Measurements from ENCODE around the gene TMEM43.
A peak's percentile ranks its signal among the peaks of the same experiment; 100 is the strongest.

TMEM43 gene

DNA sequence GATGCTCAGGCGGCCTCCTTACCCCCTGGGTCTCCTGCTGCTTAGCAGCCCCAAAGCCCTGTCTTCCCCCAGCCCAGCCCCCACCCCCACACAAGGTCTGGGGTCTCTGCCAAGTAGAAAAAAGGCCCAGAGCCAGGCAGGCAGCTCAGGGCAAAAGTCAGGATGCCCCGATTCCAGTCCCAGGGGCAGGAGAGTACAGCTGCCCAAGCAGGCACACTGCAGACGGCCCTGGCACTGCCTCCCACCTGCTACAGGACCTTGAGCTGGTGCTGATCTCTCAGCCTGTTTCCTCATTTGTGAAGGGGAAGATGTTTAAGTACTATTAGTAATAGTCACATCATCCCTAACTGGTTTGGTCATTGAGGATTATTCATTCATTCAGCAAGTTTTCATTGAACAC, 12.6 kb downstream of the TMEM43 start:
- DNase-seq (ENCODE audit: low read depth, low spot score) = no peak

GRCh38 chr3:14138109-14138877, 13.4 kb downstream of the TMEM43 start:
- no peak for DNase-seq (ENCODE audit: low read depth, low spot score)

GRCh38 chr3:14138878-14139655, 14.2 kb downstream of the TMEM43 start:
- DNase-seq (ENCODE audit: low read depth, low spot score) = no peak

DNA sequence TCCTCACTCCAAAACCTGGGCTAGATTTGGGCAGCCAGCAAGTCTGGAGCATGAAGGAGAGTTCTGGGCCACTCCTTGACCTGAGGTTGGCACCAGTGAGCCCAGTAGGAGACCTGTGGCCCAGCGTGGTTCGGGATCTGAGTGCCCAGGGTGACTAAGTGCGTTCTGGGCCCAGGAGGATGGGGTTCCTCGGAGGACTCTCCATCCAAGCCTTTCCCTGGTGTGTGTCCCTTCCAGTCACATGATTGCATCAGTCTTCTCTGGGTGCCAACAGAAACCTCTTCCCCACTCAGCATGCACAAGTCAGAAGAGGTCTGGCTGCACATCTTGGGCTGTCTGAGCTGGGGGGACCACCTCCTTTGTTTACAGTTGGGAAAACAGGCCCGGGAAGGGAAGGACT, 14.9 kb downstream of the TMEM43 start:
- DNase-seq (ENCODE audit: low read depth, low spot score) = no peak

DNA sequence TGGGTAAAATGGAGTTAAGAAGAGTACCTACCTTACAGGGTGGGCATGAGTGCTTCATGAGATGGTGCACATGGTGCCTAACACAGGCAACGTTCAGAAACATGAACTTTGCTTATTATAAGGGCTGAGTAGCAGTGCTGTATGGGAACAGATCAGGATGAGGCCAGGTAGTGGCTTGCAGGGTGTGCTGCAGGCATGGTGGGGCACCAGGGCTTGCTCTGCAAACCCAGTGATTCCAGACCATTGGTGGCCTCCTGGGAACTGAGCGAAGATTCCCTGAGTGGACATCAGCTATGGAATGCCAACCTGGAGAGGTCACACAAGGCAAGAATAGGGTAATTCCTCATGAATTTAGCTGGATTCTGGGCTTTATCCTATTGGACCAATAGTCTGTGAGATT, 15.8 kb downstream of the TMEM43 start:
- DNase-seq (ENCODE audit: low read depth, low spot score) = no peak

GRCh38 chr3:14141144-14141543, 16.3 kb downstream of the TMEM43 start:
- DNase-seq (ENCODE audit: low read depth, low spot score) = no peak

DNA sequence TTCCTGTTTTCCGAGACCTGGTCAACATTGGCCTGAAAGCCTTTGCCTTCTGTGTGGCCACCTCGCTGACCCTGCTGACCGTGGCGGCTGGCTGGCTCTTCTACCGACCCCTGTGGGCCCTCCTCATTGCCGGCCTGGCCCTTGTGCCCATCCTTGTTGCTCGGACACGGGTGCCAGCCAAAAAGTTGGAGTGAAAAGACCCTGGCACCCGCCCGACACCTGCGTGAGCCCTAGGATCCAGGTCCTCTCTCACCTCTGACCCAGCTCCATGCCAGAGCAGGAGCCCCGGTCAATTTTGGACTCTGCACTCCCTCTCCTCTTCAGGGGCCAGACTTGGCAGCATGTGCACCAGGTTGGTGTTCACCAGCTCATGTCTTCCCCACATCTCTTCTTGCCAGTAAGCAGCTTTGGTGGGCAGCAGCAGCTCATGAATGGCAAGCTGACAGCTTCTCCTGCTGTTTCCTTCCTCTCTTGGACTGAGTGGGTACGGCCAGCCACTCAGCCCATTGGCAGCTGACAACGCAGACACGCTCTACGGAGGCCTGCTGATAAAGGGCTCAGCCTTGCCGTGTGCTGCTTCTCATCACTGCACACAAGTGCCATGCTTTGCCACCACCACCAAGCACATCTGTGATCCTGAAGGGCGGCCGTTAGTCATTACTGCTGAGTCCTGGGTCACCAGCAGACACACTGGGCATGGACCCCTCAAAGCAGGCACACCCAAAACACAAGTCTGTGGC, 16.9 kb downstream of the TMEM43 start:
- DNase-seq (ENCODE audit: low read depth, low spot score) = no peak

- no peak for DNase-seq (ENCODE audit: low read depth, low spot score)
Observed at GRCh38 chr3:14142567-14143270, 17.9 kb downstream of the TMEM43 start.

DNA sequence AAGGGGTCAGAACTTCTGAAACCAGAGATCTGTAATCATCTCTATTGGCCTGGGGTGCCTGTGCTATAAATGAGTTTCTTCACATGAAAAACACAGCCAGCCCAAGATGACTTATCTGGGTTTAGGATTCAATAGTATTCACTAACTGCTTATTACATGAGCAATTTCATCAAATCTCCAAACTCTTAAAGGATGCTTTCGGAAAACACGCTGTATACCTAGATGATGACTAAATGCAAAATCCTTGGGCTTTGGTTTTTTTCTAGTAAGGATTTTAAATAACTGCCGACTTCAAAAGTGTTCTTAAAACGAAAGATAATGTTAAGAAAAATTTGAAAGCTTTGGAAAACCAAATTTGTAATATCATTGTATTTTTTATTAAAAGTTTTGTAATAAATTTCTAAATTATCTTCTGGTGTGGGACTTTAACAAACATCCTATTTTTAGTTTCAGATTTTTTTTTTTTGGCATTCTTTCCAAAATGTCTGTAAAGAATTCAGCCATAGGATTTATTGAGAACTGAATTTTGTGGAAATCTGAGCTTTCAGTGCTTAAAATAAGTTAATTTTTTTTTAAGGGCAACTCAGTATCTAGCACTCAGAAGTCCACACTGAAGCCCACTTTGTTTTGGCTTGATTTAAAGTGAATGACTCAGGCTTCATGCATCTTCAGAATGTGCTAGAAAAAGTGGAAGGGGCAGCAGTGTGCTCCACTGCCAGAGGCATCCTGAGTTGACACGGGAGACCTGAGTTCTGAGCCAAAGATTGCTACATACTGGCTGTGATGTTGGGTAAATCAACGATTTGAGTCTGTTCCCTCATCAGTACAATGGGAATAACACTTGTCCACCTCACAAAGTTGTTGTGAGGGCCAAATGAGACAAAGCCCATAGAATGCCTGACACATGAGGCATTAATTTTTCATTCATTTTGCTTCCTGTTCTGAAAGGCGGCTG, 18.7 kb downstream of the TMEM43 start:
- no peak for DNase-seq (ENCODE audit: low read depth, low spot score)

DNA sequence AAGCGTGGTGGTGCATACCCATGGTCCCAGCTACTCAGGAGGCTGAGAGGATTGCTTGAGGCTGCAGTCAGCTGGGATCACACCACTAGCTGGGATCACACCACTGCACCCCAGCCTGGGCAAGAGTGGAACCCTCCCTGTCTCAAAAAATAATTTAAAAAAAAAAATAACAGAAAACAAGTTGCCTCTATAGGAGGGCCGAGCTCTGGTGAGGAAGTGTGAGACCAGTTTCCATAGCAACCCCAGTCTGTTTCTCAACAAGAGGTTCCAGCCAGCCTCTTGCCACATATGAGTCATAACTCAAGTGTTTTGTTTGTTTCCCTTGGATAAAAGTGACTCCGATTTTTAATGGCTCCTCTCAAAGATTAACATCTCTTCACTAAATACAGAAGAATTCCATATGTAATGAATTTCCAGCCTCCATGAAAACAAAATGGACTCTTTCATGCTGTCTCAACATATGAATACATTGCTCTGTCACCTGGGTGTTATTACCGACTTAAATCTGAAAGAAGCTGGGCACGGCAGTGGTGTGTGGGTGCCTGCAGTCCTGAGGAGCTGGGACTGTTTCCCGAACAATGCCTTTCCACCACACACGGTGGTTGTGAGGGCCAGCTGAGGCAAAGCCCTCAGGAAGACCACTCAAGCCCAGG, 19.7 kb downstream of the TMEM43 start:
- DNase-seq (ENCODE audit: low read depth, low spot score) = peak; percentile 92

DNA sequence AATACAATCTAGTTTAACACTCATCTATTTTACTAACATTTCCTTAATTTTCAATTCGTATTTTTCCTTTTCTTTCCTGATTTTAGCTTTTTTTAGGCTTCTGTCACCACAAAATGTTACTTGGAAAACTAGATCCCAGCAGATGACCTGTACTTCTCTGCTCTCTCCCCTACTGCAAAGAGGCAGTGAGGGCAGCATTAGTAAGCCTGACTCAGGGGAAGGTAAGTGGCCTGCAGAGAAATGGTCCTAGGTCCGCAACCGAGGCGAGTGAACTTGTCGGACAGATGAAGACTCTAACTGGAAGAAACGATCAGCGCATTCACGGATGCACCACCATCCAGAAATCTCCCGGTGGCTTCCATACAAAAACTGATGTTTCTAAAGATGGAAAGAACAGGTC, 20.4 kb downstream of the TMEM43 start:
- no peak for DNase-seq (ENCODE audit: low read depth, low spot score)

GRCh38 chr3:14145670-14146380, 21.0 kb downstream of the TMEM43 start:
- DNase-seq (ENCODE audit: low read depth, low spot score) = no peak

DNA sequence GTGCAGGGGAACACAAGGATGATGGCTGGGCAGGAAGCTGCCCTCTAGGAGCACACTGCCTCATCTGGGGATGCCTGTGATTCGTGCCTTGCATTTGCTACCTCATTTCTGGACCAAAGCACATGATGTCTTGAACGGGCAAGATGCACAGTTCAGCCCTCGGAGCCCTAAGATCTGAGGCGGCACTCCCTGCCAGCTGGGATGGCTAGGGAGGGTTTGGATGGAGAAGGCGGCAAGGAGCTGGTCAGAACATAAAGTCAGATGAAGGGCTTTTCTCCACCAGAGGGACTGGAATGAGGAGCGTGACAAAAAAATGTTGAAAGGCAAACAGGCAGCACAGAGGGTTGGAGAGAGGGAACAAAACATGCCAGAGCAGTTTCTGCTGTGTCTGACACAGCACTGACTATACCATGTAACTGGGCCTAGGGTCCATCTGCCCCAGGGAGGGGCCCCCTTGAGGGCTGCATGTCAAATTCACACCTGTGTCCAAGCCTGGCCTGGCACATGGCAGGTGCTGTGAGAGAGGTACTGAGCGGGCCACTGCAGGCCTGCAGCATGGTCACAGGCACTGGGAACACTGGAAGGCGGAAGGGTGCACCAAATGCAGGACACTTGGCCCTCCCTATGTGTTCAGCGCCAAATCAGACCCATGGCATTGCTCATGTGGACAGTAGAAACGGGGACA, 21.7 kb downstream of the TMEM43 start:
- no peak for DNase-seq (ENCODE audit: low read depth, low spot score)

DNA sequence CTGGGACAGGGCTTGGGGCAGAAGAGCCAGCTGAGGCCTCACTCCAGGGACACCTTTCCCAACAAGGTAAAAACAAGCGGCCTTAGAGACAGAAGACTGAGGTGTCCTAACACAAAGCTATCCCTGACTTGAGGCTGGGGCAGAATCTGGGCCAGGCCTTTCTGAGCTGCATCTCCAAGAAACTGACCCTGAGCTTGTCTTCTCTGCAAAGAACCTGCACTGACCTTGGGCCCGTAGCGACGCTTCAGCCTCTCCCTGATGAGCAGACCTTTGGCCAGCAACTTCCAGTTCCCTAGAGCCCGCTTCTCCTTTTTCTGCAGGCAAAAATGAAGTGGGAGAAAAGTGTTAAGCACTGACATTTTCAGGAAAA, 22.2 kb downstream of the TMEM43 start:
- no peak for DNase-seq (ENCODE audit: low read depth, low spot score)

- DNase-seq (ENCODE audit: low read depth, low spot score) = no peak
Observed at GRCh38 chr3:14147617-14148016, 22.8 kb downstream of the TMEM43 start.

DNA sequence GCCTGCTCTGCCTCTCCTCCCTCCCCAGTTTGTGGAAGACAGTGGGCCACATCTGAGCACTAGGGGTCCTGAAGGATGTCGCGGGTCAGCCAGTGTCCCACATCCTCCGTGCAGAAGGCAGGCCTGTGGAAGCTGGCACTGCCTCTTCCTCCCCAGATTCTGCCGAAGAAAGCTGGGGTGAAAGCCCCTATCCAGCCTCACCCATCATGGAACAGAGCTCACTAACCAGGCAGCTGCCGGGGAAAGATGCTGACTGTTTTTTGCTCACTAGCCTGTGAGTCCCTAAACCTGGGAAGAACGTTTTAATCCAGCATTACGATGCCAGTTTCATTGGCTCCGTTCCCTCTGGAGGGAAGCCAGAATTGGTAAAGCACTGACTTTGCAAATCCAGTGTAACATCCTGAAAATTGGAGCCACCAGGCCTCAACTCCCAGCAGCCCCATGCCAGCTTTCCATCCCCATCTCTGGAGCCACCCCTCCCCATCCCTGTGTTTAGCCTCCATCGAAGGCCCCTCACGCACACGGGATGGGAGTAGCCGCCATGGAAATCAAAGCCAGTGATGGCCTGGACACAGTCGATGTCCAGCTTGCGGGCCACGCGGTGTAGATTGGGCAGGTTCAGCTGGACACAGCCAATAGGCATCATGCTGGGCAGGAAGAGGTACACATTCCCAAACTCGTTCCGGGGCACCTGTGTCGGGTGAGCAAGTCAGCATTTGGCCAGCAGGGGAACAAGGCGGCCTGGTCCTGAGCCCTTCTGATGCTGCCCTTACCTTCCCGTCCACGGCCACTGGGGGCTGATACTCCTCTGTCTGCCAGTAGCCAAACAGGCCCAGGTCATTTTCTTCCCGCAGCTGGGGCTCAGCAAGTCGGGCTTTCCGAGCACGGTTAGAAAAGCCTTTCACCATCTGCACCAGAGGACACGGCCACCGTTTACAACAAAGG, 23.5 kb downstream of the TMEM43 start:
- DNase-seq (ENCODE audit: low read depth, low spot score) = no peak

DNA sequence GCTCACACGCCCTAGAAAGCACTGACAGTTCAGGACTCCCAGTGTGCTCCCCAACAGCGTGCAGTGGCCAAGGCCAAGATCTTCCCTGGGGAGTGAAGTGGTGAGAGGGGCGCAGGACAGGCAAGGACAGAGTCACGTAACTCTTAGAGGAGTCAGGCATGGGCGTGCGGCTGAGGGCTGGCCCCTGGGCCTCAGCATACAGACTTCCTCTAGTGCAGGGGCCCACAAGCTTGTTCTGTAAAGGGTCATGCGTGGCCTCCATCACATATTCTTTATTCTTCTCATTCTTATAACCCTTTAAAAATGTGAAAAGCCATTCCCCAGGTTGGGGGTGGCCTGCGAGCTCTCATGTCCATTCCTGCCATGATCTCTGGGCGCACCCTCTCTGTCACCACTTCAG, 25.2 kb downstream of the TMEM43 start:
- DNase-seq (ENCODE audit: low read depth, low spot score) = no peak

All from smooth muscle cell of the brain vasculature (primary cell).